Vagina (tissue), 2 donors: Measurements from ENCODE around the gene PCYOX1L. TPM values are rescaled to one million over a fixed set of nuclear protein-coding genes. Genes with fewer than 3 reads are reported as not detected.

Experiments
- DNase-seq, 2 donors: peaks; one replicate each; pipeline ENCODE4 v3.0.0-alpha.2; 2017; ENCODE audit errors: extremely low spot score in 2 of 2
- H3K27ac ChIP-seq: fragments of 200-600 bp; sonication (generic); one replicate; pipeline ENCODE4 v1.5.1; 2019
- H3K27me3 ChIP-seq: fragments of 200-600 bp; sonication (generic); one replicate; pipeline ENCODE4 v1.5.1; 2019
- H3K36me3 ChIP-seq, 2 donors: fragments of 200-600 bp; sonication (generic); one replicate each; pipeline ENCODE4 v1.5.1; 2017 to 2019
- H3K4me1 ChIP-seq: fragments of 200-600 bp; sonication (generic); one replicate; pipeline ENCODE4 v1.5.1; 2019
- H3K4me3 ChIP-seq, 2 donors: fragments of 200-600 bp; sonication (generic); 1 replicate in 1 of 2; 2 replicates in 1 of 2; pipeline ENCODE4 v1.5.1; 2016 to 2019
- H3K9me3 ChIP-seq: fragments of 200-600 bp; sonication (generic); one replicate; pipeline ENCODE4 v1.5.1; 2019
- CTCF ChIP-seq, 3 experiments: fragments of 450-650 bp in 2 of 3; fragments of 200-600 bp in 1 of 3; sonication (generic) in 1 of 3; IDR thresholded peaks; one replicate each; pipeline ENCODE4 v1.5.1; 2017 to 2019; ENCODE audit warnings: antibody characterized with exemption in 3 of 3, mild to moderate bottlenecking in 2 of 3, moderate library complexity in 2 of 3
- POLR2A ChIP-seq, 2 donors: fragments of 450-650 bp; IDR thresholded peaks; one replicate each; pipeline ENCODE4 v1.6.1; 2017; ENCODE audit warnings: antibody characterized with exemption in 2 of 2, mild to moderate bottlenecking in 2 of 2, moderate library complexity in 2 of 2
- POLR2AphosphoS5 ChIP-seq, 2 donors: sonication (generic); formaldehyde crosslinking; IDR thresholded peaks; one replicate each; pipeline ENCODE4 v1.9.0; 2017; ENCODE audit warnings: antibody characterized with exemption in 2 of 2, mild to moderate bottlenecking in 2 of 2, low read depth in 1 of 2; ENCODE audit not compliant: insufficient read depth in 1 of 2
- intact Hi-C: fragments of 100-400 bp; cut with DNase I; formaldehyde crosslinking; loops from one replicate; pipeline ENCODE4 v1.15.1; 2023
- total RNA-seq: library from RNA; depleted of rRNA; stranded (reverse); fragments of >200 nt; gene quantifications from one replicate; pipeline ENCODE4 v1.2.3, GENCODE V29; 2016

Gene PCYOX1L
- total RNA-seq, 1 donor from 2014 or later, result 6.4 TPM

DNA sequence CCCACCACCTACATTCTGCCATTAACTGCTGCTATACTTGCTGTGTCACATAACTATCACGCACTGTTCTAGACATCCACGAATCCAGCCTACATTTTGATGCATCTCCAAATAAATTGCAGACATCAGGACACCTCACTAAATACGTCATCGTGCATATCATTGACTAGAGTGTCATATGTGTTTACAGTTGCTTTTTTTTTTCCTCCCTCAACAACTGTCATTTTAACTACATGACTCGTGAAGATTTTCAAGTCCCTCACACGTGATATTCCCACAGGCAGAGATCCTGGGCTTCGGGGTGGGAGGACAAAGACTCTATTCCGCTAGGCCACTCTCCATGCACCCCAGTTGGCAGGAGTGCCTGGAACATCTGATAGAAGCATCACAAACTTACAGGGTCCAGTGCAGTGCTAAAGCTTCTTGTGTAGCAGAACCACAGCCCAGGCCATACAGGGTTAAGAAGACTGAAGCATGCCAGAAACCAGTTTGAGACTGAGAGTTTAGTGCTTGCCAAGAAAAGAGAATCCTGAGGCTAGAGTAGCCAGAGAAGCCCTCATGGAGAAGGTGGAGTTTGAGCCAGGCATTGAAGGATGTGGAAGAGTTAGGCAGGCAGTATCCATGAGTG is 1.1 kb downstream of the PCYOX1L start:
- DNase-seq, result no peak
- no peak for TF ChIP-seq POLR2AphosphoS5 (IDR thresholded peaks at IDR 0.05; ENCODE audit: insufficient read depth in 1 of 2, low read depth in 1 of 2)
- TF ChIP-seq POLR2A (IDR thresholded peaks at IDR 0.05), result no peak
- TF ChIP-seq CTCF (IDR thresholded peaks at IDR 0.05), result no peak
- intact Hi-C loops, result no loop called here
- no peak overlapping the region for H3K27ac ChIP-seq
- no peaks in the 10 kb centered on the region for H3K27me3 ChIP-seq
- peaks cover 11% of the 10 kb centered on the region for H3K4me1 ChIP-seq
- H3K4me3 ChIP-seq, result no peak overlapping the region
- no peaks in the 10 kb centered on the region for H3K9me3 ChIP-seq
- peaks cover 0 to 10% of the 10 kb centered on the region in 2 donors for H3K36me3 ChIP-seq

GRCh38 chr5:149360272-149360671 is 2.4 kb downstream of the PCYOX1L start:
- Histone ChIP-seq H3K4me3 (no peak overlapping the region), H3K27me3 (no peaks in the 10 kb centered on the region), H3K9me3 (no peaks in the 10 kb centered on the region), H3K4me1 (peaks cover 11% of the 10 kb centered on the region), H3K27ac (no peak overlapping the region), H3K36me3 (no peaks in the 10 kb centered on the region)
- no peak for DNase-seq
- no peak for TF ChIP-seq POLR2A (IDR thresholded peaks at IDR 0.05)
- TF ChIP-seq CTCF (IDR thresholded peaks at IDR 0.05), result no peak
- no peak for TF ChIP-seq POLR2AphosphoS5 (IDR thresholded peaks at IDR 0.05; ENCODE audit: insufficient read depth in 1 of 2, low read depth in 1 of 2)
- intact Hi-C loops, result no loop called here

GRCh38 chr5:149362541-149362940 is 4.7 kb downstream of the PCYOX1L start:
- Histone ChIP-seq H3K27me3 (no peaks in the 10 kb centered on the region), H3K4me1 (peaks cover 11% of the 10 kb centered on the region), H3K9me3 (no peaks in the 10 kb centered on the region), H3K27ac (no peak overlapping the region), H3K36me3 (no peaks in the 10 kb centered on the region), H3K4me3 (no peak overlapping the region)
- no peak for TF ChIP-seq POLR2AphosphoS5 (IDR thresholded peaks at IDR 0.05; ENCODE audit: insufficient read depth in 1 of 2, low read depth in 1 of 2)
- no peak for TF ChIP-seq POLR2A (IDR thresholded peaks at IDR 0.05)
- no peak for TF ChIP-seq CTCF (IDR thresholded peaks at IDR 0.05)
- intact Hi-C loops, result no loop called here
- DNase-seq, result no peak

- no peak for DNase-seq
- H3K9me3 ChIP-seq, result no peaks in the 10 kb centered on the region
Observed at GRCh38 chr5:149363358-149363757, 5.5 kb downstream of the PCYOX1L start.

More at GRCh38 chr5:149363358-149363757, 5.5 kb downstream of the PCYOX1L start:
- TF ChIP-seq POLR2AphosphoS5 (IDR thresholded peaks at IDR 0.05; ENCODE audit: insufficient read depth in 1 of 2, low read depth in 1 of 2) (no peak), POLR2A (IDR thresholded peaks at IDR 0.05) (no peak), CTCF (IDR thresholded peaks at IDR 0.05) (no peak)
- Histone ChIP-seq H3K27me3 (no peaks in the 10 kb centered on the region), H3K4me1 (peaks cover 15% of the 10 kb centered on the region), H3K36me3 (no peaks in the 10 kb centered on the region), H3K27ac (no peak overlapping the region), H3K4me3 (no peak overlapping the region)
- intact Hi-C loops, result no loop called here
